Parathyroid adenoma (tissue), 2 donors: ENCODE data around the gene CDC123.

Experiments used
- H2AFZ ChIP-seq: fragments of 300-600 bp; sonication (generic); one replicate; pipeline ENCODE4 v1.7.0; 2017; ENCODE audit warnings: antibody characterized with exemption, mild to moderate bottlenecking
- H3K27ac ChIP-seq: fragments of 300-600 bp; sonication (generic); one replicate; pipeline ENCODE4 v1.7.0; 2017
- H3K27me3 ChIP-seq: fragments of 300-600 bp; sonication (generic); one replicate; pipeline ENCODE4 v1.7.0; 2017; ENCODE audit warnings: low read length; ENCODE audit not compliant: control insufficient read depth, insufficient read depth
- H3K36me3 ChIP-seq: fragments of 300-600 bp; sonication (generic); one replicate; pipeline ENCODE4 v1.7.0; 2017; ENCODE audit warnings: low read length; ENCODE audit not compliant: control insufficient read depth, insufficient read depth
- H3K4me1 ChIP-seq: fragments of 300-600 bp; sonication (generic); one replicate; pipeline ENCODE4 v1.7.0; 2017; ENCODE audit warnings: control low read depth
- H3K4me2 ChIP-seq: fragments of 300-600 bp; sonication (generic); one replicate; pipeline ENCODE4 v1.7.0; 2017; ENCODE audit warnings: low read length
- H3K4me3 ChIP-seq: fragments of 300-600 bp; sonication (generic); one replicate; pipeline ENCODE4 v1.7.0; 2017; ENCODE audit warnings: low read depth, low read length
- H3K79me2 ChIP-seq: fragments of 300-600 bp; sonication (generic); one replicate; pipeline ENCODE4 v1.7.0; 2017; ENCODE audit warnings: control low read depth
- H3K9ac ChIP-seq: fragments of 300-600 bp; sonication (generic); one replicate; pipeline ENCODE4 v1.7.0; 2017; ENCODE audit warnings: mild to moderate bottlenecking
- H3K9me3 ChIP-seq: fragments of 300-600 bp; sonication (generic); one replicate; pipeline ENCODE4 v1.7.0; 2017; ENCODE audit warnings: low read length; ENCODE audit not compliant: control insufficient read depth
- TF ChIP-seq, protein P1 (sequence below): fragments of 300-600 bp; sonication (generic); IDR thresholded peaks from one replicate; pipeline ENCODE4 v1.7.0; 2017; ENCODE audit warnings: antibody characterized with exemption, mild to moderate bottlenecking
- donor health status: primary hyperparathyroidism.

Gene CDC123, protein sequence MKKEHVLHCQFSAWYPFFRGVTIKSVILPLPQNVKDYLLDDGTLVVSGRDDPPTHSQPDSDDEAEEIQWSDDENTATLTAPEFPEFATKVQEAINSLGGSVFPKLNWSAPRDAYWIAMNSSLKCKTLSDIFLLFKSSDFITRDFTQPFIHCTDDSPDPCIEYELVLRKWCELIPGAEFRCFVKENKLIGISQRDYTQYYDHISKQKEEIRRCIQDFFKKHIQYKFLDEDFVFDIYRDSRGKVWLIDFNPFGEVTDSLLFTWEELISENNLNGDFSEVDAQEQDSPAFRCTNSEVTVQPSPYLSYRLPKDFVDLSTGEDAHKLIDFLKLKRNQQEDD

DNA sequence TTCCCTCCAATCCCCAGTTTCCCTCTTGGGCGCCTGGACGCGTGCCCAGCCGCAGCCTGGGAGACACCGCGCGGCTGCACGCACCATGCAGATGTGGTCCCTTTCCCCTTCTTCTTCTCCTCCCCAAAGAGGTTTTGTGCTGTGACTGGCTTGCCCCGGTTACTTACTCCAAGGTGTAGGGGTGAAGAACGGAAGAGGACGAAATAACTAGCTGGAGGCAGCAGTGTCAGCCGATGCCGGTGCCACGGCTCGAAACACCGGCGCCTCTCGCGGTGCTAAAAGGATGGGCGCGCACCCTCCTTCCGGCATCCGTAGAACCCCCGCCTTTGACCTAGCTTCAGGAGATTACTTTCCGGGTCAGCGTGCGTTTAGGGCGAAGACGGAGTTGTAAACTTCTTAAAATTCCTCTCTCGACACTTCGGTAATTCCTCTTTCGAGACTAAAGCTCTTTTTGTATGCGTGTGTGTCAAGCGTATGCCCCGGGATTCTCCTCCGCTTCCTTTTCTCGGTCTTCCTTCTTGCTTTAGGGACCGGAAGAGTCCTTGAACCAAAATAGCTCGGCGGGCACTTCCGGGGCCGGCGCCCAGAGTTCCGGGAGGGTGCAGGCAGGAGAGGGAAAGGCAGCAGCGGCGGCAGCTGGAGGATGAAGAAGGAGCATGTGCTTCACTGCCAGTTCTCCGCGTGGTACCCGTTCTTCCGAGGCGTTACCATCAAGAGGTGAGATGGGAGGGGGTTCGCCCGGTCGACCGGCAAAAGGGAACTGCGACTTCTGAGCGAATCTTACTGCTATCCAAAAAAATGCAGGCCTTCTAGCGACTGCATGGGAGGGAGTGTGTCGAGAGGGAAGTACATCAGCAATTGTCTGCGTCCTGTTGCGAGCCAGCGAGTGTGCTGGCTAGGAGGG is at the start of gene CDC123, which contains the start of gene NUDT5:
Gene CDC123, plus strand, starts transcription at position 586 of the 904 bp plus-strand sequence. Its CDS starts 58 bp downstream, at position 644.
Gene NUDT5, minus strand, starts transcription at position 289 of the 904 bp plus-strand sequence. CDS start 9,600 bp downstream, outside the sequence.
- Histone ChIP-seq H3K4me2 (peak within 1 kb of the TSS; percentile 92), H3K27me3 (no peaks in the 10 kb centered on the region), H3K4me3 (peak within 1 kb of the TSS; percentile 89), H3K79me2 (peaks cover 32% of the 10 kb centered on the region), H3K36me3 (no peaks in the 10 kb centered on the region), H3K9ac (peak within 1 kb of the TSS; percentile 30), H3K27ac (peak within 1 kb of the TSS; percentile 94), H2AFZ (peak within 1 kb of the TSS; percentile 95), H3K9me3 (no peaks in the 10 kb centered on the region), H3K4me1 (peaks cover 10% of the 10 kb centered on the region)
- TF ChIP-seq, protein P1, sequence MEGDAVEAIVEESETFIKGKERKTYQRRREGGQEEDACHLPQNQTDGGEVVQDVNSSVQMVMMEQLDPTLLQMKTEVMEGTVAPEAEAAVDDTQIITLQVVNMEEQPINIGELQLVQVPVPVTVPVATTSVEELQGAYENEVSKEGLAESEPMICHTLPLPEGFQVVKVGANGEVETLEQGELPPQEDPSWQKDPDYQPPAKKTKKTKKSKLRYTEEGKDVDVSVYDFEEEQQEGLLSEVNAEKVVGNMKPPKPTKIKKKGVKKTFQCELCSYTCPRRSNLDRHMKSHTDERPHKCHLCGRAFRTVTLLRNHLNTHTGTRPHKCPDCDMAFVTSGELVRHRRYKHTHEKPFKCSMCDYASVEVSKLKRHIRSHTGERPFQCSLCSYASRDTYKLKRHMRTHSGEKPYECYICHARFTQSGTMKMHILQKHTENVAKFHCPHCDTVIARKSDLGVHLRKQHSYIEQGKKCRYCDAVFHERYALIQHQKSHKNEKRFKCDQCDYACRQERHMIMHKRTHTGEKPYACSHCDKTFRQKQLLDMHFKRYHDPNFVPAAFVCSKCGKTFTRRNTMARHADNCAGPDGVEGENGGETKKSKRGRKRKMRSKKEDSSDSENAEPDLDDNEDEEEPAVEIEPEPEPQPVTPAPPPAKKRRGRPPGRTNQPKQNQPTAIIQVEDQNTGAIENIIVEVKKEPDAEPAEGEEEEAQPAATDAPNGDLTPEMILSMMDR: no peak

DNA sequence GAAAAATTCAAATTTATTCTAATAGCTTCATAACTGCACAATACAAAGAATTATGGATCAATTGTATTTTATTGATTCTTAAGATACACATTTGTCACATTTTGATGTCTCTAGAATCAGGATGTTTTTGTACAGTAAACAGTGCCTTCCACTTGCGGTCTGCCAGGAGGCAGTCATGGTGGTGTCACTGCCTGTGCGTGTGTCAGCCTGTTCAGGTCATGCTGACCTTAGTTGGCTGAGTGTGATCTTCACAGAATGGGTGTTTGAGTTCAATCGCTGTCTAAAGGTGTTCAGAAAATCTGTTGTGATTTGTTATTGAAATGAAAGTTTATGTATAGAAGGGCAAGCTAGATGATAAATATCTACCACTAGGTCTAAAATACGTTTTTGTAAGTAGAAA is 45.8 kb upstream of the CDC123 start:
- Histone ChIP-seq H3K36me3 (no peaks in the 10 kb centered on the region), H3K79me2 (peaks cover 2% of the 10 kb centered on the region), H3K9ac (no peak overlapping the region), H2AFZ (no peak overlapping the region), H3K27me3 (no peaks in the 10 kb centered on the region), H3K9me3 (no peaks in the 10 kb centered on the region), H3K4me1 (no peaks in the 10 kb centered on the region), H3K4me2 (no peak overlapping the region), H3K4me3 (no peak overlapping the region), H3K27ac (no peak overlapping the region)
- TF ChIP-seq, protein P1: no peak

DNA sequence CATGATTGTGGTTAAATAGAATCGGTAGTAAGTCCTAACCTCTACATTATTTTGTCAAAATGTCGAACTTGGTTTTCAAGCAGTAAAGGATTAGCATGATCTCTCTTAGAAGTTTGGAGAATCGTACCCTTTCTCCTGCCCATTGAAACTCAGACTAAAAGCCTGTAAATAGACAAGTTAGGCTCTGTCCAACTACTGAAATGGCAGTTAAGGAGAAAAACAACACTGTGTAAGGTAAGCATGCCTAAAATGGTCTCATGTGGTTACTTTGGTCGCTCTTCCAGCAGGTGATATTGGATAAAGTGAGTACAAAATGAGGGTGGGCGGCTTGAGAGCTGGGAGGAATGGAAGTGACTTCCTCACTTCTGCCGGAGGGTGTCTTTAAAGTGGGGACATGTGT is 41.5 kb upstream of the CDC123 start:
- TF ChIP-seq, protein P1: no peak
- Histone ChIP-seq H2AFZ (no peak overlapping the region), H3K36me3 (no peaks in the 10 kb centered on the region), H3K9ac (no peak overlapping the region), H3K4me2 (no peak overlapping the region), H3K4me1 (no peaks in the 10 kb centered on the region), H3K27ac (no peak overlapping the region), H3K27me3 (no peaks in the 10 kb centered on the region), H3K9me3 (no peaks in the 10 kb centered on the region), H3K4me3 (no peak overlapping the region), H3K79me2 (no peaks in the 10 kb centered on the region)

DNA sequence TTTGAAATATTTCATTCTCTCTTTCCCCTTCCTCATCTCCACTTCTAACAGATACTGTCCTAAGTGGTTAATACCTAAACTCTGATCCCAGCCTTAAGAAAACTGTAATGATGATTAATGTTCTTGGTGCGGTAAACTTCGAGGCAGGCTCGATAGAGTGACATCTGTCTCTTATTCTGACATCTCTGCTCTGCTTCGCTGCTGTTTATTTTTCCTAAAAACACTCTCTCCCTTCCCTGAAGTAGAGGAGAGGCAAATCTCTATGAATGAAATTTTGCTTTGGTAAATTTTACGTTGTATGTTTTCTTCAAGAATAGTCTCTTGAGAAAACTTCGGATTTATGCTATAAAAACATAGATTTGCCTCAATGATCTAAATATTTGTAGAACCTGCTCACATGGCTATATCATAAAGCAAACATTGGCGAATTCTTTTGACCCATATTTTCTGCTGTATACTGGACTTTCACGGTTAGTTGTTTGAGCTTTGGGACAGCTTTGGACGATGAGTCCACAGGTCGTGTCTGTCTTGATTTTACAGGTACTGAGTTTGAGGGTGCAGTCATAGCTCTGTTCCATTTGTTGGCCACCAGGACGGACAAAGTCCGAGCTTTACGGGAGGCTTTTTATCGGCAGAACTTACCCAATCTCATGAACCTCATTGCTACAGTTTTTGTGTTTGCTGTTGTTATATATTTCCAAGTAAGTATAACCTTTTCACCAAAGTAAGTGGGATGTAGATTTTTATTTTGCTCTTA is 39.4 kb upstream of the CDC123 start:
- Histone ChIP-seq H3K9ac (no peak overlapping the region), H3K79me2 (no peaks in the 10 kb centered on the region), H3K27ac (no peak overlapping the region), H3K4me2 (no peak overlapping the region), H3K4me1 (no peaks in the 10 kb centered on the region), H3K27me3 (no peaks in the 10 kb centered on the region), H3K4me3 (no peak overlapping the region), H3K9me3 (no peaks in the 10 kb centered on the region), H3K36me3 (no peaks in the 10 kb centered on the region), H2AFZ (no peak overlapping the region)
- TF ChIP-seq, protein P1: no peak
